GM19468 (cell line): ENCODE measurements around the gene ARHGEF3.
"Not testable (repeated sequence)": the region's sequence is repeated elsewhere in the genome, so short reads cannot be mapped to it uniquely, and the experiment has no call there.

Experiments used
- ATAC-seq: cut with Tn5 transposase; IDR thresholded peaks from one replicate; pipeline ENCODE4 v1.9.1; 2021; ENCODE audit warnings: mild to moderate bottlenecking, moderate library complexity, moderate number of reproducible peaks; ENCODE audit not compliant: unreplicated experiment; ENCODE audit errors: extremely low read depth

ARHGEF3 gene

DNA sequence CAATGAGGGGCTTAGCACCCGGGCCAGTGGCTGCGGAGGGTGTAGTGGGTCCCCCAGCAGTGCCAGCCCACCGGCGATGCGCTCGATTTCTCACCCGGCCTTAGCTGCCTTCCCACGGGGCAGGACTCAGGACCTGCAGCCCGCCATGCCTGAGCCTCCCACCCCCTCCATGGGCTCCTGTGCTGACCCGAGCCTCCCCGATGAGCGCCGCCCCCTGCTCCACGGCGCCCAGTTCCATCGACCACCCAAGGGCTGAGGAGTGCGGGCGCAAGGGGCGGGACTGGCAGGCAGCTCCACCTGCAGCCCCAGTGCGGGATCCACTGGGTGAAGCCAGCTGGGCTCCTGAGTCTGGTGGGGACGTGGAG lies 109.8 kb downstream of the ARHGEF3 start:
- not testable (repeated sequence) for ATAC-seq

DNA sequence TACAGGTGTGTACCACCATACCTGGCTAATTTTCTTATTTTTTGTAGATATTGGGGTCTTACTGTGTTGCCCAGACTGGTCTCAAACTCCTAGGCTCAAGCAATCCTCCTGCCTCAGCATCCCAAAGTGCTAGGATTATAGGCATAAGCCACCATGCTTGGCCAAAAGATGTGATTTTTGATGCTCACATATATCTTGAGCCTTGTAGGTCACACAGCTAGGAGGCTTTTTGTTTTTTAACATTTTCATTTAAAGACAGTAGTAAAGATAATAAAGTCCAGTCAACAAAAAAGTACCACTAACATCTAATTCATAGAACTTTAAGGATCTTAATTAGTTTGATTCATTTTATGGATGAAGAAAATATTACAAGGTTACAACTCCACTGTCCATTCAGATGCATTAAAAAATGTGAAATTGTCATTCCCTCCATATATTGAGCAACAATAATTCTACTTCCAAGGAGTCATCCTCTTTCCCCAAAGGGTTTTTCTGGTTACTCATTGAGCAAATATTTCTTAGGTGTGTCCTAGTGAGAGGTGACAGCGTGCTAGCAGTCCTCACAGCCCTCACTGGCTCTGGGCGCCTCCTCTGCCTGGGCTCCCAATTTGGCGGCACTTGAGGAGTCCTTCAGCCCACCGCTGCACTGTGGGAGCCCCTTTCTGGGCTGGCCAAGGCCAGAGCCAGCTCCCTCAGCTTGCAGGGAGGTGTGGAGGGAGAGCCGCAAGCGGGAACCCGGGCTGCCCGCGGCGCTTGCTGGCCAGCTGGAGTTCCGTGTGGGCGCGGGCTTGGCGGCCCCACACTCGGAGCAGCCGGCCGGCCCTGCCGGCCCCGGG lies 110.4 kb downstream of the ARHGEF3 start:
- ATAC-seq, result no peak

DNA sequence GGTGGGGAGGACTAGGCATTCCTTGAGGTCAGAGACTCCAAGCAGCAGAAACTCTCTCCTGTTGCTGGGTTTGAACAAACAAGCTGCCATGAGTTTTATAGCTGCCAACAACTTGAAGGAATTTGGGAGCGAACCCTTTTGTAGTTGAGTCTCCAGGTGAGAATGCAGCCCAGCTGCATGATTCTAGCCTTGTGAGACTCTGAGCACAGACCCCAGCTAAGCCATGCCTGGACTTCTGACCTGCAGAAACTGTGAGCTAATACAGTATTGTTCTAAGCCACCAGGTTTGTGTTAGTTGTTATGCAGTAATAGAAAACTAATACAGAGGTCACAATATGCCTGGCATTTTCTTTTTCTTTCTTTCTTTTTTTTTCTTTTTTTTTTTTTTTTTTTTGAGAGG lies 112.4 kb downstream of the ARHGEF3 start:
- ATAC-seq, result no peak

DNA sequence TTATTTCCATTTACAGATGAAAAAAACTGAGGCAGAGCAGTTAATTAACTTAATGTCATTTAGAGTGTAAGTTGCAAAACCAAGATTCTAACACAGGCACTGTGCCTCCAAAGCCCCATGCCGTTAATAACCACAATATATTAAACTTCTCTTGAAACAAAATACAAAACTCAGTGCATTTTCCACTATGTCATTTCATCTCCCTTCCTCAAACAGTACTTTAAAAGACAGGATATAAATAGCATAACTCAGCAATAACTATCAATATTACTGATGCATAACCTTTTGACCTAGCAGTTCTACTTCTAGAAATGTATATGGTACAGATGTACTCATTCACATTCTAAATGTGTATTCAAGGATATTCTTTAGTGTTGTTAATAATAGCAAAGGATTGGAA lies 113.6 kb downstream of the ARHGEF3 start:
- ATAC-seq, result peak; percentile 44

DNA sequence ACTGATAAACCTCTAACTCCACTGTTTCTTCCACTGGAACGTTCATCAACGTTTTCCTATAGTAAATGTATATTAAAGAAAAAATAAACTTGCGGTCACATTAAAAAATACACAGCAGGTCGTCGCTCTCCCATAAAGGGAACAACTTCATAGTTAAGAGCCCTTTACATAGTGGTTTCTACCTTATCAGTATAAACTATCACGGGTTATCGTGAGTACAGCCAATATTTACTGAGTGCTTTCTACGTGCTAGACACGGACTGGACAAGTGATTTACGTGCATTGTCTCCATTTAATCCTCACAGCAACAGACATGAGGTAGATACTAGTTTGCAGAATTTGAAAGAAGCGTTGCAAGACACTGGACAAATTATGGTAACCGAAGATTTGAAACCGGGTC lies 117.7 kb downstream of the ARHGEF3 start:
- no peak for ATAC-seq

DNA sequence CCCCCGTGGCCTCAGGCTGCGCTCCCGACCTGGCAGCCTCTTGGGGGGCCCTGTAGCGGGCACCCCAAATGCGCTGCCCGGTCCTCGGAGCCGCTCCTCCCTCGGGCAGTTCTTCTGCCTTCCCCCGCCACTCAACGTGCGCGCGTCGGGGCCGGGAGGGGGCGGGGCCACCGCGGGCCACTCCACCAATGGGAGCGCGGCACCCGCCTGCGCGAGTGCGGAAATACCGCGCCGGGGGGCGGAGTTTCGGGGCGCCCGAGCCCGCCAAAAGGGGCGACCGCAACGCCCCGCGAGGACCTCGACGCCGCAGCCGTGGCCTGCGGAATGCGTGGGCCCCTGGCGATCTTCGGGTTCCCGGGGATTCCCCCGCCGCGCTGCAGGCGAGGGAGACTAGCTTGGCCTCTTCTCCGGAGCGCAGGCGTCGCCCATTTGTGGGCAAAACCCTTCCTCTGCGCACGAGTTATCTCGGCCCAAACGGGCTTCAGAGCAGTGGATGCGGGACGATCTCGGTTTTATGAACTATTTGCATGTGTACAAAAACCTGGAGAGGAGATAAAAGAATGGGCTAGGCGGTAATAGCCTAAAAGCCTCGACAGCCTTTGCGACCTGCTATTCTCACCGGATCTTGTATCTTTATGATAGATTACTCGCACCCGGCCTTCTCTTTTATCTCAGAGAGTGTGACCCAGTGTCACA lies 118.5 kb downstream of the ARHGEF3 start, which contains the start of gene TASOR:
Gene TASOR, minus strand, starts transcription at position 144 of the 696 bp plus-strand sequence. CDS start 259 bp downstream, outside the sequence.
- peak; percentile 54 for ATAC-seq

DNA sequence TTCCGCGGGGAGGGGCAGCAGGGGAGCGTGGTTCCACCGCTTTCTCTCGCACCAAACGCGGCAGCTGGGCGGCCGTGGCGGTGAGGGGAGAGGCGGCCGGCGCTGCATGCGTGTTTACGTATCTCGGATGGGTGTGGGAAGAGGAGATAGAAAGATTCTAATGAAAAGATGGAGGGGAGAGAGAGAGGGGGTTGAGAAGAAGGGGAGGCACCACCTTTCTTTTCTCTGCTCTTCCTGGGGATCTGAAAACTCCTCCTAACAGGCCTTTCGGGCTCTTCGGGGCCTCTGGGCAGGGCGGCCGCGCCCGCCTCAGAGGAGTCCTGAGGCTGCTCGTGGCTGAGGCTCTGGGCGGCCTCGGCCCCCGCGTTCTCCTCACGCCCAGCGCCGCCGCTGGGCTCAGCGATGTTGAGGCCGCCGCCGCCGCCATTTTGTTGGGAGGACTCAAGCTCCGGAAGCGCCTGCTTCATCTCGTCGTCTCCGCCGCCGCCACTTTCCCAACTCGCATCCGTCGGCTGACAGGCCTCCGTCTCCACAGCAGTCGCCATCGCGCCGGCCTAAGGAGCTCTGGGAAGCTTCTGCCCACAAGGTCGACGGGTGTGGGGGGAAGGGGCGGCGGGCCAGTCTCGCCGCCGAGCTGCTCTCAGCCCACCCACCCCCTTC lies 119.2 kb downstream of the ARHGEF3 start:
- ATAC-seq, result peak; percentile 31

DNA sequence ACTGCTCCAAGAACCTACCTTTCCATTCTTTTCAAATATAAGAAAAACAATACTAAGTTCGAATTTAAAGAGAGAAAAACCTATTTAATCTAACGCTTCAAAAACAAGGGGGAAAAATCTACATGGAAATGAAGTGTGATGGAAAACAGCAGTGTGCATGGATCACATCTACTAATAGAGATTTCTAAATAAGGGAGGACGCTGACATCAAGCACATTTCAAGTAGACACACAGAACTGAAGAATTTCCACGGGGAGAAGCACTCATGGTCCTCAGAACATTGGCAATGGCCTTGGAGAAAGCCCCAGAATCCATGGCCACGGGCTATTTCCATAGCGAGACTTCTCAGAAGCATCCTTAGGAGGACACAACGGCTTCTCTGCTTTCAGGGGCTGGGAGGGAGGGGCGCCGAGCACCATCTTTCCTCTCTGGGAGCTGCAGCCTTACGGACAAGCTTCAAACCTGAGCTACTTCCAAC lies 119.7 kb downstream of the ARHGEF3 start:
- no peak for ATAC-seq

DNA sequence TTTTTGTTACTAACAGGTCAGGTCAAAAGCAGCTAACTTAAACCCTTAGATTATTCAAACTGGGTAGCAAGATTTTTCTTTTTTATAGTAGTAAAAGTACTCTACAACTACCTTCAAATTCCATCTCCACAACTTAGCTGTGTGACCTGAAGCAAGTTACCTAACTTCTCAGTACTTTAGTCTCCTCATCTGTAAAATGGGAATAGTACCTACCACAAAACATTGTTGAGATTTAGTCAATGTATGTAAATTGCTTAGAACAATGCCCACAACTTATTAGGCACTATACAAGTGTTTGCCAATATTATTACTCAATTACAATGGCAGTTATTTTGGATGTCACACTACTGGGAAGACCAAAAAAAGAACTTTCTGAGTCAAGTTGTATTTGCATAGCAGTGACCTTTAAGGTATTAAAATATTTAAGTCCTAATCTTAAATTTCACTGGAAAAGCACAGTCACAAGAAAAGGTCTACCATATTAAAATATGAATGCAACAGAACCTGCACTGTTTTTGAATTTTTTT lies 121.6 kb downstream of the ARHGEF3 start:
- ATAC-seq, result no peak
